ENCODE results near the gene PLCH1. TPM values are rescaled to one million over a fixed set of nuclear protein-coding genes. Genes with fewer than 3 reads are reported as not detected.

Gene PLCH1
- total RNA-seq, 6 experiments from 2014 or later: 0.07 to 0.25 (median 0.17) TPM

DNA sequence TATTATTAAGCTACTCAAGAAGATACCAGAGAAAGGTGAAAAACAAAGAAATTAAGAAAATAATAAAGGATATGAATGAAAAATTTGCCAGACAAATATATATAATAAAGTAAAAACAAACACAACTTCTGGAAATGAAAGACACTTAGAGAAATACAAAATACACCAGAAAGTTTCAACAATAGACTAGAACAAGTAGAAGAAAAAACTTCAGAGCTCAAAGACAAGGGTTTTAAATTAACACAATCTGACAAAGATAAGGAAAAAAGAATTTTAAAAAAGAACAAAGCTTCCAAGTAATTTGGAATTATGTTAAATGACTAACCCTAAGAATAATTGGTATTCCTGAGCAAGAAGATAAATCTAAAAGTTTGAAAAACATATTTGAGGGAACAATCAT lies 135.3 kb downstream of the PLCH1 start:
- no peaks in the 10 kb centered on the region for H3K36me3 ChIP-seq
- no peak overlapping the region for H3K4me3 ChIP-seq
- no peaks in the 10 kb centered on the region for H3K27me3 ChIP-seq
- DNase-seq: no peak
- H3K4me1 ChIP-seq: peaks cover 0 to 11% (median 3%) of the 10 kb centered on the region in 4 donors
- no peak for ATAC-seq
- TF ChIP-seq, protein P1, sequence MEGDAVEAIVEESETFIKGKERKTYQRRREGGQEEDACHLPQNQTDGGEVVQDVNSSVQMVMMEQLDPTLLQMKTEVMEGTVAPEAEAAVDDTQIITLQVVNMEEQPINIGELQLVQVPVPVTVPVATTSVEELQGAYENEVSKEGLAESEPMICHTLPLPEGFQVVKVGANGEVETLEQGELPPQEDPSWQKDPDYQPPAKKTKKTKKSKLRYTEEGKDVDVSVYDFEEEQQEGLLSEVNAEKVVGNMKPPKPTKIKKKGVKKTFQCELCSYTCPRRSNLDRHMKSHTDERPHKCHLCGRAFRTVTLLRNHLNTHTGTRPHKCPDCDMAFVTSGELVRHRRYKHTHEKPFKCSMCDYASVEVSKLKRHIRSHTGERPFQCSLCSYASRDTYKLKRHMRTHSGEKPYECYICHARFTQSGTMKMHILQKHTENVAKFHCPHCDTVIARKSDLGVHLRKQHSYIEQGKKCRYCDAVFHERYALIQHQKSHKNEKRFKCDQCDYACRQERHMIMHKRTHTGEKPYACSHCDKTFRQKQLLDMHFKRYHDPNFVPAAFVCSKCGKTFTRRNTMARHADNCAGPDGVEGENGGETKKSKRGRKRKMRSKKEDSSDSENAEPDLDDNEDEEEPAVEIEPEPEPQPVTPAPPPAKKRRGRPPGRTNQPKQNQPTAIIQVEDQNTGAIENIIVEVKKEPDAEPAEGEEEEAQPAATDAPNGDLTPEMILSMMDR (IDR thresholded peaks at IDR 0.05): no peak
- no peak for TF ChIP-seq POLR2A (IDR thresholded peaks at IDR 0.05)
- H3K27ac ChIP-seq: no peak overlapping the region
- no peaks in the 10 kb centered on the region for H3K9me3 ChIP-seq
- intact Hi-C loops (cut with DNase I): no loop called here

DNA sequence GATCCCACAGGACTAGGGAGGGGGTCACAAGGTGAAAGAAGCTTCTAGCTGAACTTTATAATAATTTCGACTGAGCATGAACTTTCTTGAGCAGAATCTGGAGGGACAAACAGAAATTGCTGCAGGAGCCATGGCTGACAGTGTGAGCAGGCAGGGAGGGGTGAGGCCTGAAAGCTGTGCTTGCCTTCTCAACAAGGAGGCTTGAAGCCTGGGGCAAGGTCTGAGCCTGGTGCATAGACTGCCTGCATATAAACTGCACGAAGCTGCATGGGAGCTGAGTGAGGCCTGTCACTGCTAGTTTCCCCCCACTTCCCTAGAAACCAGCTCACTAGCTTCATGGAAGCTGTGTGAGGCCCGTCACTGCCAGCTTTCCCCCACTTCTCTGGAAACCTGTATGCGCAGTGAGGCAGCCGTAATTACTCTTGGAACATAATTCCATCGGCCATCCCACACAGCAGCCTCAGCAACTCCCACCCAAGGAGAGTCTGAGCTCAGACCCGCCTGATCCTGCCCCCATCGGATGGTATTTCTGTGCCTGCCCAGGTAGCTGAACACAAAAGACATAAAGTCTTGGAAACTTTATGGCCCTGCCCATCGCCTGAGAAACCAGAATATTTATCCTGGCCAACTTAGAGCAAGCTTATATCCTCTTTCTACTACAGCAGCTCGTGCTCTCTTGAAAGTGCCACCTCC lies 136.5 kb downstream of the PLCH1 start:
- no peaks in the 10 kb centered on the region for H3K27me3 ChIP-seq
- H3K36me3 ChIP-seq: no peaks in the 10 kb centered on the region
- no peak overlapping the region for H3K27ac ChIP-seq
- TF ChIP-seq, protein P1 (IDR thresholded peaks at IDR 0.05): no peak
- no peak for TF ChIP-seq POLR2A (IDR thresholded peaks at IDR 0.05)
- no peak for DNase-seq
- peaks cover 0 to 11% (median 3%) of the 10 kb centered on the region in 4 donors for H3K4me1 ChIP-seq
- no peaks in the 10 kb centered on the region for H3K9me3 ChIP-seq
- ATAC-seq: no peak
- H3K4me3 ChIP-seq: no peak overlapping the region
- intact Hi-C loops (cut with DNase I): no loop called here
- WGBS (ENCODE audit: insufficient coverage, low coverage, low lambda C conversion rate, missing lambda C conversion rate): 83% methylated on average over 4 of the region's 10 CpGs

DNA sequence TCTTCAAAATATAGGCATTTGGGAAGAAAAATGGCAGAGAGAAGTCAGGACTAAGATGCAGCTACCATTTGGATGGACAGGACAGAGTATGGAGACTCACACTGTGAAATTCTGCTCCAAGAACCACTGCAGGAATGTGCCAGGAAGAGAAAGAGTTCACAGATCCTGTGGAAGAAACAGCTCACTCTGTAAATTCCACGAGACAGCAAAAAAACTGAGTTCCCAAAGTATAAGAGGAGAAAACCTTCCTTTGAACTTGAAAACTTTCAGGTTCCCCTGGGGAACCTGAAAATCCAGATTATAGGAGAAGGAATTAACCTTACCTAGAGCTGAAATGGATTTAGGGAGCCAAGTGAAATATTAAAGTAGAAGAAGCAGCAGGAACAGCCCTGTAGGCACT lies 137.1 kb downstream of the PLCH1 start:
- no peak for TF ChIP-seq POLR2A (IDR thresholded peaks at IDR 0.05)
- TF ChIP-seq, protein P1 (IDR thresholded peaks at IDR 0.05): no peak
- intact Hi-C loops (cut with DNase I): no loop called here
- 60% methylated on average over 1 of the region's 1 CpG for WGBS (ENCODE audit: insufficient coverage, low coverage, low lambda C conversion rate, missing lambda C conversion rate)
- Histone ChIP-seq H3K9me3 (no peaks in the 10 kb centered on the region), H3K27me3 (no peaks in the 10 kb centered on the region), H3K36me3 (no peaks in the 10 kb centered on the region), H3K4me3 (no peak overlapping the region), H3K4me1 (peaks cover 0 to 11% (median 3%) of the 10 kb centered on the region in 4 donors), H3K27ac (no peak overlapping the region)
- ATAC-seq (no peak), DNase-seq (no peak)

DNA sequence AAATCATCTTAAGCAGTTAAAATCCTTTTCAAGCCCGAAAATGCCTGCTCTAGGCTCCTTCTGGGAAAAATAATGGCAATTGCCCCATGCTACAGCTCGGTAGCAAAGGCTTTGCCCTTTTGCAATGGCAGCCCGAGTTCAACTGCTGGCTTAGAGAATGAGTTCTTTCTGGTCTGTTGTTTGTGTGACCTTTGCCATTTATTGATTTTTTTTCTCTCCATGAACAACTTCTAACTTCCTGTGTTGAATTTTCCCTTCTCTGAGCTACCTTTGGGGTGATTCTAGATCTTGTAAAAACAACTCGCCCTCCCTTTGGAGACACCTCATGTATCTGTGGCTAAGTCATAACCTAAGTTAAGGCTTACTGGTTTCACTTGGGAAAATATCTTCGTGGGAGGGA lies 139.3 kb downstream of the PLCH1 start:
- Histone ChIP-seq H3K27me3 (no peaks in the 10 kb centered on the region), H3K9me3 (no peaks in the 10 kb centered on the region), H3K27ac (peak overlapping the region in 2 of 3 donors; percentile 42 to 52), H3K4me3 (no peak overlapping the region), H3K4me1 (peaks cover 0 to 11% (median 3%) of the 10 kb centered on the region in 4 donors), H3K36me3 (no peaks in the 10 kb centered on the region)
- DNase-seq: peak; percentile 52 to 82 (median 77)
- peak; percentile 95 to 99 (median 97) for ATAC-seq
- intact Hi-C loops (cut with DNase I): no loop called here
- WGBS (ENCODE audit: insufficient coverage, low coverage, low lambda C conversion rate, missing lambda C conversion rate): 23% methylated on average over 5 of the region's 5 CpGs
- TF ChIP-seq, protein P1 (IDR thresholded peaks at IDR 0.05): no peak
- no peak for TF ChIP-seq POLR2A (IDR thresholded peaks at IDR 0.05)

Measured in right lobe of liver (tissue), 6 donors.